Measurements from ENCODE around the gene UBAC2.

Gene UBAC2

DNA sequence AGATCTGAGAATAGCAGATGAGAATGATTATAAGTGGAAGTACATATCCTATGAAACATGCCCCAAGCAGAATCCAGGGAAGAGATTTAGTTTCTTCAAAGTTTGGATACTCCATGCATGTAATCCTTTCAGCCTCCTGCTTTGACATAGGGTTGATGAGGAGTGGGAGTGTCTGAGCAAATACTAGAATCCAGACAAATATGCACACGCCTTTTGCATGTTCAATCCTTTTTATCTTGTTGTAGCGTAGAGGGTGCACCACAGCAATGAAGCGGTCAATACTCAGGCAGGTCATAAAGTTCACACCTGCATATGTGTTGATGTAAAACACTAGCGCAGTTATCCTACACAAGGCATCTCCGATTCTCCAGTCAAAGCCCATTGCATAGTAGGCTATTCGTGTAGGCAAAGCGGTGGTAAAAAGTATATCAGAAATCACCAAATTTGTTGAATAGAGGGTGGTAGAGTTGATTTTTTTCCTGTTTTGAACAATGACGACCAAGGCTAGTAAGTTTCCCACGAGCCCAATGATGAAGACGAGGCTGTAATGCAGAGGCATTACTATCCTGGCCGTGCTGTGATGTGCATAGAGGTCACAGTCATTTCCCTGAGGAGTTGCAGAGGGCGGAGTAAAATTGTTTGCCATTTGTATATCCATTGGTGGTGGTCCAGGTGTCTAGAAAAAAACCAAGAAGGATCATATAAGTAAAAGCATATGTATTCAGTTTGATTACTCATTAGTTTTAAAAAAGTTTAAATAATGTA, 95.0 kb downstream of the UBAC2 start:
- no peak for DNase-seq (ENCODE audit: low read depth in 2 of 2)

DNA sequence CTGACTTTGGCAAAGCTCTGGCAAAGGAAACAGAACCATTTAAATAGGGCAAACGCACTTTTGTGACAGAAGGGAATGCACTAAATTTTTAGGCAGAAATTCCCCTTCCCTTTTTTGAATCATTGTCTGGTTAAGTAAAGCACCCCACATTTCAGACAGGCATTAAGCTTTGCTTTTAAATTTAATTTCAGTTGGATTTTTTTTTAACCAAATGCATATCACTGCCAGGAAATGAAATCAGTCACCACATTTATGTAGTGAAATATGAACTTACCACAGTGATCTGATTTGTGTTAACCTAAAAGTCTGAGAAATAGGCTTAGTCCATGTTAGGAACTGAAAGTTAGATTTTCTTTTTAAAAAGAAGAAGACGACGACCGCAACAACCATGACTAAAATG, 95.7 kb downstream of the UBAC2 start:
- no peak for DNase-seq (ENCODE audit: low read depth in 2 of 2)

DNA sequence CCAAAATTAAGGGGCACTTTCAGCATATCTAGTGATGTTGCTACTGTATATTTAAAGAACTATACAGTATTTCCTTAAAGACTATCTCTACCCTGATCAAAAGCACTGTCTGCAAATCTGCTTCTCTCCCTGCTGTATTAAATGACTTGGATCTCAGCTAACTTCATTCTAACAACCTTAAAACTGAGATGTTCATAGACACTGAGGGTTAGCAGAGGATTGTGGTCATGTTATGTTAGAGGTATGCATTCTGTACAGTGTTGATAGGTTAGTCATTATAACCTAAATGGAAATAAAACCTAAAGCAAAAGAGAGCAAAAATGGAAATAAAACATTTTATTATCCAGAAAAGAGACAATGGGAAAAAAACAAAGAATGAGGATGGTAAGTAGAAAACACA, 96.7 kb downstream of the UBAC2 start:
- DNase-seq (ENCODE audit: low read depth in 2 of 2): no peak

DNA sequence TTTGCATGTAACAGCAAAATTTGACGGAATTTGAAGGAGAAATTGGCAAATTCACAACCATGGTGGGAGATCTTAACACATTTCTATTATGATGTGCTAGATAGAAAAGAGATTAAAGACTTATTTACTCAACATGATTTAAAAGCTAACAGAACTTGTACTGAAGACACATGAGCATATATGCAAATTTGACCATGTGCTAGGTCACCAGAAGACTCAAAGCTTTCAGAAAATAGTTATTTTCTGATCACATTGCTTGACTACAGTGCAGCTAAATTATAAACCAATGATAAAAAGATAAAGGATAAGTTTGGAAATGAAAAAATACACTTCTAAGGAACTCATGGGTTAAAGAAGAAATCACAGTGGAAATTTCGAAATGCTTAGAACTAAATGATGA, 97.4 kb downstream of the UBAC2 start:
- DNase-seq (ENCODE audit: low read depth in 2 of 2): no peak

DNA sequence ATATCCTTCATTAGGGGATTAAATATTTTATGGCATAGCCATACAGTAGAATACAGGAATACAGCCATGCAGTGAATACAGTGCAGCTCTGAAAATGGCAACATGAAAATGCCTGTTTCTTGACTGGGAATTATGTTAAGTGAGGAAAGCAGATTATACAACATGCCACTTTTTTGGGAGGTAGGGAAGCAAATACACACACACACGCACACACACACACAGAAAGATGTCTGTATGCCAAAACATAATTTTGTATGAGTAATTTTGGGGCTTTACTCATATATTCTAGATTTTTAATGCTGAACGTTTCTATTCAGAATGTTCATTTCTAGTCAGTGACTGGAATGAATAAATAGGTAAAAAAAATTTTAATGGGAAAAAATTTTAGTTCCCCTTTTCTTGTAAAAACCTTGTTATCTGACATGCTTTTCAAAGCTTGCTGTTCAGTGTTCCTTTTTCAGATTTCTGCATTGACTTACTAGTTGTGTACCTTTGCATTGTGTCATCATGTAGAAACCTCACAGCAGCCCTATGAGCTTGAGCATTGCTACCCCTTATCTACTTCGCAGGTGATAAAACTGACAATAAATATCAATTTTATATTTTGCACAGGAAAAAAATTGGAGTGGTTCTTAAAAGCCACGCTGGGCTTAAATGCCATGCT, 98.7 kb downstream of the UBAC2 start:
- no peak for DNase-seq (ENCODE audit: low read depth in 2 of 2)

DNA sequence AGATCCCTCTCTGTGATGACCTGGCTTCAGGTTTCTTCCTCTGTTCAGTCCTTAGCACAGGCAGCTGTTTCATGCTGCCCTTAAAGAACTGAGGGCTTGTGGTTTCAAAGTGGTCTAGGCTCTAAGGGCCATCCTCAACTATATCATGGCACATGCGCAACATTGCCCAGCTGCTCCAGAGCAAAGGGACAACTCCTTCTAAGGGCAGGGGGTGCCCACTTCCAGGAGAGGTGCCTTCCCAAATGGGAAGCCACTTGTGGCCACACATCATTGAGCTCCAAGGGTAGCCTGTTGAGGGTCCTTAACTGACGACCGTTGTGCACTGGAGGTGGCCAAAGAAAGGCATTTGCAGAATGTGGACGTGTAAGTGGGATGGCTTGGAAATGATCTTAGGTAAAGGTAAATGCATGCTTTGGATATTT, 99.3 kb downstream of the UBAC2 start:
- DNase-seq (ENCODE audit: low read depth in 2 of 2): no peak

DNA sequence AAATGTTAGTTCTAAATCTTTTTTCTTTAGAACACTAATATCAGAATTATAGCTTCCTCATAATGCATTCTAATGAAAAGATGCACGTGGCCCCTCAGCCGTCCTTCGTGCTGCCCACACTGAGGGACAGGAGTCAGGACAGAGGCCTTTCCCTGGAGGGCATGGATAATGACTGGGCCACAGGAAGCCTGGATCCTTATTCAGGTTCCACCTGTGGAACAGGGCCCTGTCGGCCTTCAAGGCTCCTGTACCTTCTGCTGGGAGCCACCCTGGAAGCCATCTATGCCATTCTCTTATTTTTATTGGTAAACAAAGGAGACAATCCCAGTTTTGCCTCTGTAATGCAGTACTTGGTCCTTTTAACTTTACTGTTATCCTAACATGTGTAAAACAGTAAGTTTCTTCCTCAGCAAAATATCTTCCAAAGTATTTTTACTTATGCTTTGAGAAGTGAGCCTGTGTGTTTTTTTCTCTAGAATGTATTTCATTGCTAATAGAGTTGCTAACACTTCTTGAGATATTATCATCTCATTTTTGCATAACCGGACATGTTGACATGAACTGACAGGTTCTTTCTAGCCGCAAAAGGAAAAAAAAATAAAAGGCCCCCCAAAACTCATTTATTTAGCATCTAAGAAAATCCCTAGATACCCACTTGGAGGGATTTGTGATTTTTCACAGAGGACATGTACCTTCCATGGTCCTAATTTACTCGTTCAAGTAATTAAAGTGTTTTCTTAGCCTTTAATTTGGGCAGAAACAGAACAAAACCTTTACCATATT, 100.6 kb downstream of the UBAC2 start:
- no peak for DNase-seq (ENCODE audit: low read depth in 2 of 2)

DNA sequence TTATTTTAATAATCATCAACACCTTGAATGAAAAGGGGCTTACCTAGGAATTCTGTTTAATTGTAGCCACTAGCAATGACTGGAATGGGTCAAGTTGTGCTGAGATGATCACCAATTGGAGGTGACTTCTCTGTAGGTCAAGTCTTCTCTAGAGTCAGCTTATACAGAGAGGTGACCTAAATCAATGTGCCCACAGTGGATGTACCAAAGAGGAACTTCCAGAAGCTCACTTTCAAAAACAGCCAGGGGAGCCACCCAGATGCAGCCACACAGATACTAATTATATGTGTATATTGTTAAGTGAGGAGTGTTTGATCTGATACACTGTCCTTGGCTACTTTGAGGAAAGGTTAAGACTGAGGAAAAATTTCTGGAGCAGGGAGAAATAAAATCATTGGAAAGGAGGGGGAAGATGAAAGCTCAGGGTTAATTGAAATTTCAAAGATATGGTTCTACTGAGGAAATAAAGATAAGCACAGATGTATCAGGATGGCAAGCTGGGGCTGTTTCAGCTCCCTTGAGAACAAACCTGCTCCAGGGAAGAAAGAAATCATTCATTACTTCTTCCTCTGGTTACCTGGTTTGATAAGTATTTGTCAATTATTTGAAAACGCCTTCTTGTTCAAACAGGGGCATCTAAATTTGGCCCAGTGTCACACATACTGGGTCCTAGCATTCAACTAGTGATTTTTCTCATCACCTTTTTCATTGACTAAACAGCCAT, 101.4 kb downstream of the UBAC2 start:
- DNase-seq (ENCODE audit: low read depth in 2 of 2): no peak

DNA sequence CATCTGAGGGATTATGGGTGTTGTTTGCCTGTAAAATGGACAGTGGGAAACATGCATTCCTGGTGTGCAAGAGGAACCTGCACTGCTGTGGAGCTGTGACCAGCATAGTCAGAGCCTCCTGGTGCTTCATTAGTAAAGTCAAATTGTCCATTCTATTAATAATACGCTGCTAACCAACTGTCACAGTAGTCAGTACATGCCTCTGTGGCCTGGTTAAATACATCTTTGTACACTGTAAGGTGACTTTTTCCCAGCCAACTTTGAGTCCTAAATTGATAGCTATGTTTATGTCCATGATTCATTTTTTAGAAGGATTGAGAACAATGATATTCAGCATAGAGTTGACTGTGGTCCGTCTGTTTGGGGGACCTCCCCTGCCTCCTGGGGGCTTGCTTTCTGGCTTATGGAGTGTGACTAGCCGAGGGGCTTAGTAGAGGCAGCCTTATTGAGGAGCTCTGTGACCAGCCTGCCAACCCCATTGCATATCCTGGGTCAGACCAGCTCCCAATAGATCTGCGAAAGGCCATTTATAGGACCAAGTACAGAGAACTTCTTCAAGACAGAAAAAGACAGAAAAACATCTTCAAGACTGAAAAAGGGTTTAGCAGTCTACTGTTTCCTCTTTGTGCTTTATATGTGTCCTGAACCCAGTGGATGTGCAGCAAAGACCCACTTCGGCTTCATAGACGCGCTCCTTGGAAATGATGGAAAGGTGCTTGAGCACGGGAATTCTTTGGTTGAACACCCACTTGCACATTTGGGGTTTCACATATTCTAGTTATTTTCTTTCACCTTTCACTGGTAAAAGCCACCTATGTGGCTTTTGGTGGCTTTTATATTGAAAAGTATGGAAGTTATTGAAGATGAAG, 102.2 kb downstream of the UBAC2 start:
- DNase-seq (ENCODE audit: low read depth in 2 of 2): no peak

DNA sequence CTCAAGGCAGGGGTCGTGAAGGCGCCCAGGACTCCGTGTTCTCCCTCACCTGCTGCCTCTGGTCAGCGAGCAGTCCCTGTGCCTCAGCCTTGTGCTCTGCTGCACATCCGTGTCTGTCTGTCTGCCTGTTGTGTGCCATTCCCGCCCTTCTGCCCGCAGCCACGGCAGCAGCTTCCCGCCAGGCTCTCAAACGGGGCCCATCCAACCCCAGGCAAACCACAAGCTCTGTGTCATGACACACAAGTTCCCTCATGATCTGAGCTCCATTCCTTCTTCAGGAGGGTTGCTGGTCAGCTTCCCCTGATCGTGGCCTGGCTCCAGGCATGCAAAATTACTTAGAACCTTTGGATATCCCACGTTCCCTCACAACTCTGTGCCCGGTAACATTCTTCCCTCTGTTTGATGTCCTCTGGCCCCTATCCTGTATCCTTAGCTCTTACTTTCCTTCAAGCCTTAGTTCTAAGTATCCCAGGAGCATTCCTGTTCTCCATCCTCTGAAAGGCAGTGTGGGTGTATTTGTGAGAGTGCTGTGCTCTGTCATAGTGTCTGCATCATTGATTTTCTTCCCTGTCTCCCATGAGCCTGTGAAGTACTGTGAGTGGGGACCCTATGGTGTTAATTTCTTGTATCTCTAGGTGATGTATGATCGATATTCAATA, 103.3 kb downstream of the UBAC2 start:
- DNase-seq (ENCODE audit: low read depth in 2 of 2): no peak

DNA sequence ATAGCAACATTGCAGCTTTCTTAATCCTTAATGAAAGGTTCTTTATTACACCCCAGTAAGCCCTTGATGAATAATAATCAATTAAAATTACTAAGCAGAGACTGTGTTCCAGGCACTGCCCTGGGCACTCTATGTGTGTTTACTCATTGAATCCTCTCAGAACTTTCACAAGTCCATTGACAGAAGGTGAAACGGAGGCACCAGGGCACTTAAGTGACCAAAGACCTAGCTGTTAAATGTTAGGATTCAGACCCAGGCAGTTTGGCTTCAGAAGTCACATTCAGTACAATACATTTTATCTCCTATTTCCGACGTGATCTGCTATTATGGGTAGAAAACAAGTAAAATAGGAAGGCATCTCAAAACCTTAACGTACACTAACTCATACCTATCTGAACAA, 103.9 kb downstream of the UBAC2 start:
- DNase-seq (ENCODE audit: low read depth in 2 of 2): no peak

DNA sequence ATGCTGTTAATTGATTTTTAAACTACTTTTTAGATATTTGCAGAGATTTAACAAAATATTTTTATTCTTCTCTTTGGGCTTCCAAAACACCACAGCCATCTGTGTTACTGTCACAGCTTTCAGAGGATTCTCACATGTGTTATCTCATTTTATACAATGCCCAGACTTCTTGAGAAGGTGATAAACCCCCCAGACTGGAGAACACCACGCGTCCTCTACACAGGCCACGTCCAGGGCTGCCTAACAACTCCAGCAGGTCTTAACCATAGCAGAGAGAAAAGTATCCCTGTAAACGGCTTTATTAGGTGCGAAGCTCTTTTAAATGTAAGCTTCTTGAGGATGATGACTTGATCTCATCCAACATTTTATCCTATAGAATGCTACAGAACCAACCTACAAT, 104.5 kb downstream of the UBAC2 start:
- DNase-seq (ENCODE audit: low read depth in 2 of 2): no peak

DNA sequence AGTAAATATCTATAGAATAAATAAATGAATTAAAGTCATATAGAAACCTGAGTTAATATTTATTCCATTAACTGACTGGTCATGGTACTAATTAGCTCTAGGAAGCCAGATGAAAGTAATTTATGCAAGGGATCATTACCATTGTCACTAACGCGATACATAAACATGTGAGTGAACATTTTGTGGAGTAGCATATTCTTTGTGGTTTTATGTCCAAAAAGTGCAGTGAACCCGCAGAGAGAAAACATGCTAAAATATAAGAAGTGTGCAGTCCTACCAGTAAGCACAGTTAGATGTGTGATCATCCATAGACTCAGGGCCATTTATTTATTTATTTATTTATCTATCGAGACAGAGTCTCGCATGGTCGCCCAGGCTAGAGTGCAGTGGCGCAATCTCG, 104.9 kb downstream of the UBAC2 start:
- DNase-seq (ENCODE audit: low read depth in 2 of 2): no peak

DNA sequence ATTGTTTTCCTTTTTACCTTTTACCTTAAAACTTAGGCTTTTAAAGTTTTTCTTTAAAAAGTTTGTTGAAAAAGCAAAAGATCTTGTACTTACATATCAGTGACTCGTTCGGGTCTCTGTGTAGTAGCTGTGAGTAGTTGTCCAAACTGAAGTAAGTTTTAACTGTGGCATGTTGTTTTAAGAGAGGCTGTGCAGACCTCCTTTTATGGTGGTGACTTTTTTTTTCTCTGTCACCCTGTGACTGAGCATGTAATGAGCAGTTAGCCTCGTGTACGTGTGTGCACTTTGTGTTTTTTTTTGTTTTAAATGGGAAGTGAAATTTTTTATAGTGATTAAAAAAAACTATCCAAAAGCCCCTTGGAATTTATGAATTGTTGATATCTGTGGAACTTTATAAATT, 106.6 kb downstream of the UBAC2 start, which contains the start of gene GPR183:
Gene GPR183, minus strand, starts transcription at position 153 of the 400 bp plus-strand sequence. CDS start 11,254 bp downstream, outside the sequence.
- DNase-seq (ENCODE audit: low read depth in 2 of 2): no peak

DNA sequence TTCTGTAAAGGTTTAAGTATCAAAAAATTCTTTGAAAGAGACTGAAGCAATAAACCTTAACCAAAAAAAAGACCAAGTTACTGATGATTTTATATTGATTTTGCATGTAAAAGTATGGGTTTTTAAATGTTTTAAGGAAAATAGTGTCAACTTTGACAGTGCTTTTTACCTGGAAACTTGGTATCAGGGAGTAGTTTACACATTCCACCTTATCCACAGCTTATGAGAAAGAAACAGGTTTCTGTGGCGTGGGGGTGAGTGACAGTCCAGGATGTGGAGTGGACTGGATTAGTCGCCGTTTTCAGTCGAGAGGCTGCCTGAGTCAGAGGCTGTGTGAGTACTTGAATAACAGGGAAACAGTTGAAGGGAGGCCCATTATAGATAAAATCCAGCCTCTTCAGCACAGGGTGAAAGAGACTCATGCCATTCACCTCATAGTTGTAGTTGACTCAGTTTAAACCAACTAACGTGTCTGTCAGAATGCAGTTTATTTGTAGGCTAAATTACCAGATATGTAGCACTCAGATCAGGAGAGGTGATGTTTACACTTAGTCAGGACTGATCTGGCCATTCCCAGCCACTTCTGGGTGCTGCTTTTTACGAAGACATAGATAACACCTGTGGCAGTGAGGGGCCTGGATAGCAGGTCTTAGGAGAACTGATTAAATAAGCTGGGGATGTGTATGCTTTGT, 107.1 kb downstream of the UBAC2 start:
- DNase-seq (ENCODE audit: low read depth in 2 of 2): peak in 1 of 2 donors; percentile 50

DNA sequence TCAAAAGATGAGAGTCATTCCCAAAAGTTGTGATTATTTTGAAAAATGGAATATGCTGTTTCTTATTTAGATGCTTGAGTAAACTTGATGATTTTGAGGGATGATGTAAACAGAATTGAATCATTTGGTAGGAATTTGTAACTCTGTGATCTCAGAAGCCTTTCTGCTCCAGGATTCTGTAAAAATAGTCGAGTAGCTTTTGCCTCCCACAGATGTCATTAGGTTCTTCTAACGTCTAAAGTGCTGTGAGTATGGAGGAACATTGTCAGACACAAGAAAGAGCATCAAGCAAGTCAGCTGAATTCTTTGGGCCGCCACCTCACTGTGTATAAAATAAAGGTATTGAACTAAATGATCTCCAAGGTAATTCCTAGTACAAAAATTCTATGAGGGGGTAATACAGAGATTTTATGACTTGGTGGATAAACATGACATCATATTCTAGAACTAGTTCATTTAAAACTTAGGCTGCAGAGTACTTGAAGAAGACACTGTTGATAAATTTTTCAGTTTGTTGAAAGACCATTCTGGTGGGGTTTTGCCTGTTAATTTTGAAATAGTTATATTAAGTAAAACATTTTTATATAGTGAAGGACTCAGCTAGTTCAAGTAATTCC, 107.9 kb downstream of the UBAC2 start:
- DNase-seq (ENCODE audit: low read depth in 2 of 2): no peak

DNA sequence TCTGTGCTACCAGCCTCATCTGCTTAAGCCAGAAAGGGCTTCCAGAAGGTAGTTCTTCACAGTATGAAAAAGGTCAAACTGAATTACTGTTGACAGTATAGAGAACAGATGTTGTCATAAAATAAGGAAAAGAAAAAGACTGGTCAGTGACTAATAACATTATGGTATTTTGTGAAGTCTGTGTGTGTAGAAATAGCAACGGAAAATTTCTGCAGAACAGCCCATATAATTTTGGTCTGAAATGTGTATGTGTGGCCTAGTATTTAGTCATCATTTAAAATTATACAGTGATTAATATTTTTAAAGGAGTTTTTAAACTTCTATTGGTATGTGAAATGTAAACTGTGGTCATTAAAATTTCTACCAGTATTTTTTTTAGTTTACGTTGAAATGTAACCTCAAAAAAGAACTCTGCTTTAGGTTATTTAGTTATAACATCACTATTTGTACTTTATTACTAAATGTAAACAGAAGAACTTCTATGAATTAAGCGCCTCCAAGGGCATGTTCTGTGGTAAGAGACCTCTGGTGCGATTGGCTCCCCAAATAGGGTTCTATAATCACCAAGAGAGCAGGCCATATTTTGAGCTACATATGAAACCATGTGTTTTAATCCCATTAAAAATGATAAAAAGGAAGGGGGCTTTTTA, 109.9 kb downstream of the UBAC2 start:
- no peak for DNase-seq (ENCODE audit: low read depth in 2 of 2)

DNA sequence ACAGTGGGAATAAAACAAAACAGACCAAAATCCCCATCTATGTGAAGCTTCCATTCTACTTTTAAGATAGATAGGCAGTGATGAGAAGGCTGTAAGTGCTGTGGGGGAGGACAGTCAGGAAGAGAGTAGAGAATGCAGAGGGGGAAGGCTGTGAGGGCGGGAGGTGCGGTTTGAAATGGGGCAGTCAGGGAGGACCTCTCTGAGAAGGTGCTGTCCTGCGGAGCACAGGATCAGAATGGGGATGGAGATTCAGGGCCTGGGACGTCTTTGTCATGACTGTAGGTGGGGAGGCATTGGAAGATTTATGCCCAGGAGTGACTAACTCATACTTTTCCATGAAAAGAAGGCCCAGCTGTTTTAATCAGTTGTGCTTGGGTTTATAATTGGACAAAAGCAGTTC, 110.5 kb downstream of the UBAC2 start:
- no peak for DNase-seq (ENCODE audit: low read depth in 2 of 2)

Data from activated CD8-positive, alpha-beta memory T cell treated with anti-CD3 and anti-CD28 coated beads for 4 hours (primary cell).